ENCODE measurements around the gene OR6C1.

OR6C1 gene

GRCh38 chr12:55280991-55281390 lies 33.2 kb upstream of the OR6C1 start:
- Histone ChIP-seq H3K4me3 (ENCODE audit: low read depth, low read length) (no peak overlapping the region), H3K27ac (ENCODE audit: extremely low read depth, low read depth, low read length) (no peak overlapping the region), H3K36me3 (ENCODE audit: control insufficient read depth in 2 of 2, insufficient read depth in 1 of 2, low read length in 2 of 2) (no peaks in the 10 kb centered on the region), H3K4me1 (ENCODE audit: control insufficient read depth, insufficient read depth, low read length) (no peaks in the 10 kb centered on the region), H3K9me3 (ENCODE audit: control insufficient read depth, insufficient read depth, low read depth, low read length) (no peaks in the 10 kb centered on the region)
- CTCF ChIA-PET, result interaction anchor here (0.8 kb wide), 1 partner anchor 37 kb away, joined by 4 read pairs; no protein-coding TSS in a partner anchor
- TF ChIP-seq ZNF518A (tag by site-specific recombination; conservative IDR thresholded peaks at IDR 0.05; ENCODE audit: low read depth) (no peak), ZNF449 (tag by site-specific recombination; IDR thresholded peaks at IDR 0.05) (no peak), ZNF792 (tag by site-specific recombination; IDR thresholded peaks at IDR 0.05) (no peak), KLF1 (tag by site-specific recombination; IDR thresholded peaks at IDR 0.05) (no peak), TRIM28 (IDR thresholded peaks at IDR 0.05; ENCODE audit: borderline replicate concordance, low read length) (no peak), ZNF2 (tag by site-specific recombination; IDR thresholded peaks at IDR 0.05) (no peak), ZEB2 (tag by site-specific recombination; IDR thresholded peaks at IDR 0.05) (no peak), ZNF37A (tag by site-specific recombination; IDR thresholded peaks at IDR 0.05) (no peak), ZSCAN16 (tag by site-specific recombination; IDR thresholded peaks at IDR 0.05) (no peak), GLIS1 (tag by site-specific recombination; IDR thresholded peaks at IDR 0.05) (no peak), ZNF664 (tag by site-specific recombination; IDR thresholded peaks at IDR 0.05) (no peak)
- POLR2A ChIA-PET, result no interaction called here

GRCh38 chr12:55289999-55290398 lies 24.1 kb upstream of the OR6C1 start:
- Histone ChIP-seq H3K36me3 (ENCODE audit: control insufficient read depth in 2 of 2, insufficient read depth in 1 of 2, low read length in 2 of 2) (no peaks in the 10 kb centered on the region), H3K4me1 (ENCODE audit: control insufficient read depth, insufficient read depth, low read length) (no peaks in the 10 kb centered on the region), H3K4me3 (ENCODE audit: low read depth, low read length) (no peak overlapping the region), H3K27ac (ENCODE audit: extremely low read depth, low read depth, low read length) (no peak overlapping the region), H3K9me3 (ENCODE audit: control insufficient read depth, insufficient read depth, low read depth, low read length) (no peaks in the 10 kb centered on the region)
- ChIA-PET CTCF (interaction anchor here (0.7 to 1.0 kb wide), 3 partner anchors 17 to 383 kb away, joined by 3 to 5 read pairs (median 3); no protein-coding TSS in a partner anchor), POLR2A (no interaction called here)
- no peak for TF ChIP-seq IKZF3 (tag by site-specific recombination; IDR thresholded peaks at IDR 0.05)
- TF ChIP-seq SALL2 (tag by site-specific recombination; IDR thresholded peaks at IDR 0.05; ENCODE audit: borderline replicate concordance), result no peak
- TF ChIP-seq ZNF548 (tag by site-specific recombination; IDR thresholded peaks at IDR 0.05), result no peak
- TF ChIP-seq ZSCAN18 (tag by site-specific recombination; IDR thresholded peaks at IDR 0.05), result no peak
- TF ChIP-seq ZNF426 (tag by site-specific recombination; IDR thresholded peaks at IDR 0.05), result no peak
- no peak for TF ChIP-seq ZNF114 (tag by site-specific recombination; IDR thresholded peaks at IDR 0.05)
- TF ChIP-seq ZNF37A (tag by site-specific recombination; IDR thresholded peaks at IDR 0.05), result no peak
- TF ChIP-seq RBAK (tag by site-specific recombination; IDR thresholded peaks at IDR 0.05), result no peak
- TF ChIP-seq OSR2 (tag by site-specific recombination; IDR thresholded peaks at IDR 0.05), result no peak
- no peak for TF ChIP-seq SP2 (tag by site-specific recombination; IDR thresholded peaks at IDR 0.05)
- TF ChIP-seq ZNF707 (tag by site-specific recombination; IDR thresholded peaks at IDR 0.05), result no peak
- TF ChIP-seq ZSCAN16 (tag by site-specific recombination; IDR thresholded peaks at IDR 0.05), result no peak
- no peak for TF ChIP-seq GLI2 (tag by site-specific recombination; IDR thresholded peaks at IDR 0.05; ENCODE audit: borderline replicate concordance, low read depth)
- TF ChIP-seq ZSCAN23 (tag by site-specific recombination; IDR thresholded peaks at IDR 0.05), result no peak
- TF ChIP-seq ZNF311 (tag by site-specific recombination; IDR thresholded peaks at IDR 0.05; ENCODE audit: borderline replicate concordance), result no peak
- TF ChIP-seq BCL6B (tag by site-specific recombination; IDR thresholded peaks at IDR 0.05), result no peak
- TF ChIP-seq ZNF473 (tag by site-specific recombination; IDR thresholded peaks at IDR 0.05), result no peak
- TF ChIP-seq ZNF692 (tag by site-specific recombination; IDR thresholded peaks at IDR 0.05), result no peak
